Natural killer cell (primary cell): ENCODE data around the gene KARS1. TPM values are rescaled to one million over a fixed set of nuclear protein-coding genes. Genes with fewer than 3 reads are reported as not detected.

Experiments used
- ATAC-seq, 3 donors: fragments of 150-1000 bp in 2 of 3; fragments of 200-7000 bp in 1 of 3; cut with Tn5 transposase; 1 replicate in 1 of 3; 2 replicates in 2 of 3; pipeline ENCODE4 v1.10.0; 2021; ENCODE audit warnings: mild to moderate bottlenecking in 2 of 3, moderate library complexity in 2 of 3
- DNase-seq, 2 donors: peaks; one replicate each; pipeline versions ENCODE4 v3.0.0 to v3.0.0-alpha.2; 2013 to 2021; ENCODE audit warnings: mixed read lengths in 1 of 2
- H3K27ac ChIP-seq: one replicate; pipeline ENCODE4 v1.5.1; 2013; ENCODE audit warnings: mild to moderate bottlenecking, low read length
- H3K27me3 ChIP-seq: one replicate; pipeline ENCODE4 v1.6.1; 2013; ENCODE audit warnings: low read length; ENCODE audit not compliant: control insufficient read depth, insufficient read depth
- H3K36me3 ChIP-seq: one replicate; pipeline ENCODE4 v1.6.1; 2013; ENCODE audit warnings: low read length; ENCODE audit not compliant: control insufficient read depth, insufficient read depth
- H3K4me1 ChIP-seq: one replicate; pipeline ENCODE4 v1.6.1; 2013; ENCODE audit warnings: low read length; ENCODE audit not compliant: control insufficient read depth, insufficient read depth
- H3K4me3 ChIP-seq: one replicate; pipeline ENCODE4 v1.5.1; 2013; ENCODE audit warnings: low read length
- H3K9me3 ChIP-seq: one replicate; pipeline ENCODE4 v1.6.1; 2013; ENCODE audit warnings: low read length; ENCODE audit not compliant: control insufficient read depth, insufficient read depth
- H3K27ac Mint-ChIP-seq, 2 donors: one replicate each; pipeline ENCODE4 v1.8.0; 2022; ENCODE audit warnings: mild to moderate bottlenecking in 2 of 2, mixed read lengths in 2 of 2, moderate library complexity in 1 of 2
- H3K27me3 Mint-ChIP-seq, 2 donors: one replicate each; pipeline ENCODE4 v1.8.0; 2022; ENCODE audit warnings: low read depth in 2 of 2, mixed read lengths in 2 of 2
- H3K36me3 Mint-ChIP-seq: one replicate; pipeline ENCODE4 v1.8.0; 2022; ENCODE audit warnings: mixed read lengths
- H3K4me1 Mint-ChIP-seq, 2 donors: one replicate each; pipeline ENCODE4 v1.8.0; 2022; ENCODE audit warnings: mixed read lengths in 2 of 2
- H3K4me3 Mint-ChIP-seq: one replicate; pipeline ENCODE4 v1.8.0; 2022; ENCODE audit warnings: mild to moderate bottlenecking, moderate library complexity, mixed read lengths
- H3K9me3 Mint-ChIP-seq, 2 donors: one replicate each; pipeline ENCODE4 v1.8.0; 2022; ENCODE audit warnings: mixed read lengths in 2 of 2
- WGBS: methylation state at CpG from one replicate; pipeline ENCODE4 v1.1.7; 2013; ENCODE audit warnings: missing lambda C conversion rate; ENCODE audit not compliant: insufficient coverage; 5-methylcytosine and 5-hydroxymethylcytosine counted together
- intact Hi-C: fragments of 100-400 bp; cut with micrococcal nuclease; formaldehyde crosslinking; loops from one replicate; pipeline ENCODE4 v1.14.2; 2022
- total RNA-seq, 4 donors: library from RNA; stranded (reverse); fragments of 120-200 nt in 1 of 4; gene quantifications; one replicate each; pipeline versions ENCODE4 v1.2.3 to v1.2.4, GENCODE V29; 2013 to 2022
- TF ChIP-seq, protein P1 (sequence below): fragments of 200-600 bp; IDR thresholded peaks from one replicate; pipeline ENCODE4 v1.8.0; 2022; ENCODE audit warnings: antibody characterized with exemption

Gene KARS1
- total RNA-seq, 3 donors from 2014 or later (not counting 1 experiment from before 2014, with no cell fraction given) = 102 to 123 (median 114) TPM

DNA sequence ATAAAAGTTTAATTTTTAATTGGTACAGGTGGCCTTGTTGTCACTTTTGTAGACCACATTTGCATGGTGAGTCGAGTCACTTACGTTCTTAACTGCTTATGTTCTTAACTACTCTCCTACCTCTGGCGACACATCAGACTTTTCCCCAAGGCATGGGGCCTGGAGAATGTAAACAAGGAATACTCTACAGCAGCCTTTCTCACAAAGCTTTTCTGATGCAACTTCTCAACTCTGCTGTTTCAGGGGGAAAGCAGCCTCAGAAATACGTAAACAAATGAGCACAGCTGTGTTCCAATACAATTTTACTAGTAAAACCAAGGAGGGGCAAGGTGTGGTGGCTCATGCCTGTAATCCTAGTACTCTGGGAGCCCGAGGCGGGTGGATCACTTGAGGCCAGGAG, 6.9 kb downstream of the KARS1 start:
- intact Hi-C loops = no loop called here
- H3K36me3 ChIP-seq = peaks cover 68% of the 10 kb centered on the region
- ATAC-seq (no peak), DNase-seq (no peak)
- no peak overlapping the region for H3K4me3 ChIP-seq
- H3K9me3 Mint-ChIP-seq = no peaks in the 10 kb centered on the region
- no peaks in the 10 kb centered on the region for H3K27me3 Mint-ChIP-seq
- peaks cover 16% of the 10 kb centered on the region for H3K36me3 Mint-ChIP-seq
- WGBS = 99% methylated on average over 6 of the region's 6 CpGs
- H3K9me3 ChIP-seq = no peaks in the 10 kb centered on the region
- no peaks in the 10 kb centered on the region for H3K27me3 ChIP-seq
- TF ChIP-seq, protein P1, sequence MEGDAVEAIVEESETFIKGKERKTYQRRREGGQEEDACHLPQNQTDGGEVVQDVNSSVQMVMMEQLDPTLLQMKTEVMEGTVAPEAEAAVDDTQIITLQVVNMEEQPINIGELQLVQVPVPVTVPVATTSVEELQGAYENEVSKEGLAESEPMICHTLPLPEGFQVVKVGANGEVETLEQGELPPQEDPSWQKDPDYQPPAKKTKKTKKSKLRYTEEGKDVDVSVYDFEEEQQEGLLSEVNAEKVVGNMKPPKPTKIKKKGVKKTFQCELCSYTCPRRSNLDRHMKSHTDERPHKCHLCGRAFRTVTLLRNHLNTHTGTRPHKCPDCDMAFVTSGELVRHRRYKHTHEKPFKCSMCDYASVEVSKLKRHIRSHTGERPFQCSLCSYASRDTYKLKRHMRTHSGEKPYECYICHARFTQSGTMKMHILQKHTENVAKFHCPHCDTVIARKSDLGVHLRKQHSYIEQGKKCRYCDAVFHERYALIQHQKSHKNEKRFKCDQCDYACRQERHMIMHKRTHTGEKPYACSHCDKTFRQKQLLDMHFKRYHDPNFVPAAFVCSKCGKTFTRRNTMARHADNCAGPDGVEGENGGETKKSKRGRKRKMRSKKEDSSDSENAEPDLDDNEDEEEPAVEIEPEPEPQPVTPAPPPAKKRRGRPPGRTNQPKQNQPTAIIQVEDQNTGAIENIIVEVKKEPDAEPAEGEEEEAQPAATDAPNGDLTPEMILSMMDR = no peak
- H3K27ac Mint-ChIP-seq = no peak overlapping the region
- peaks cover 20 to 26% of the 10 kb centered on the region in 2 donors for H3K4me1 Mint-ChIP-seq
- no peak overlapping the region for H3K27ac ChIP-seq
- peaks cover 18% of the 10 kb centered on the region for H3K4me1 ChIP-seq
- no peak overlapping the region for H3K4me3 Mint-ChIP-seq

DNA sequence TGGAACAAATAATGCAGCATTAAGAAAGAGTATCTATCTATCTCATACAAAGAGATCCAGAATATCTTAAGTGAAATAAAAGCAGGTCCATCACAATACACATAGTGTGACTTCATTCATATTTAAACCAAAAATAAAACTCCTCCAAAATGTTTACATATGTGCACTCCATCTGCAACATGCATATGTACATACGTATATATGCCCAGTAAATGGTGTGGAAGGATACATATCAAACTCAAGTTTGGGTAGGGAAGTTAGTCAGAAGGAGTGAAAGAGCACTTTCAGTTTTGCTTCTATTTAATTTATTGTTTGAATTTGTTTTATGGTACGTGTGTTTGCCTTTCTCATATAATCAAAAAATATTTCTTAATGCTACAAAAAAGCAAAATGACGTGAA, 12.4 kb downstream of the KARS1 start:
- ATAC-seq = no peak
- Histone ChIP-seq H3K27ac (no peak overlapping the region), H3K36me3 (peaks cover 81% of the 10 kb centered on the region), H3K4me3 (no peak overlapping the region), H3K27me3 (no peaks in the 10 kb centered on the region), H3K9me3 (no peaks in the 10 kb centered on the region), H3K4me1 (peaks cover 2% of the 10 kb centered on the region)
- Mint-ChIP-seq H3K4me3 (no peak overlapping the region), H3K9me3 (no peaks in the 10 kb centered on the region), H3K27ac (no peak overlapping the region), H3K4me1 (peaks cover 0 to 5% of the 10 kb centered on the region in 2 donors), H3K36me3 (peaks cover 31% of the 10 kb centered on the region), H3K27me3 (no peaks in the 10 kb centered on the region)
- no peak for DNase-seq
- TF ChIP-seq, protein P1 = no peak
- WGBS = 100% methylated on average over 1 of the region's 3 CpGs
- intact Hi-C loops = no loop called here

DNA sequence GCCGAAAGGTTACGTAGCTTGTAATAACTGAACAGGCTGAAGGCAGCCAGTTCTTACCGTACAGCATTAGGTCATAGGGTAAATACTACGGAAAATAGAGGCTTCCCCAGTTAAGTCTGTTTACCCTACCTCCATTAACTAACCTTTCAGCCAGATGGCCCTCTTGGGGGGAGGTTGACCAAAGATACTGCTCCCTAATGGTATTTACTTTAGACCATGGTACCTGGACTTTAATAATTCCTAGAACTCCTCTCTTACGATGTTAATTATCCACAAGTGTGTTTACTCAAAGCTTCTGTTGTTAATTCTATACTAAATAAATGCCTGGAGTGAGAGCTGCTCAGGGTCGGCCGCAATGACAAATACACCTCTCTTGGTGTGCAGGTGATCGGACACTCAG, 14.6 kb downstream of the KARS1 start:
- Histone ChIP-seq H3K4me3 (no peak overlapping the region), H3K9me3 (no peaks in the 10 kb centered on the region), H3K4me1 (peaks cover 18% of the 10 kb centered on the region), H3K27ac (no peak overlapping the region), H3K27me3 (no peaks in the 10 kb centered on the region), H3K36me3 (peaks cover 86% of the 10 kb centered on the region)
- TF ChIP-seq, protein P1 = no peak
- no peak for ATAC-seq
- intact Hi-C loops = no loop called here
- peaks cover 39% of the 10 kb centered on the region for H3K36me3 Mint-ChIP-seq
- no peak overlapping the region for H3K4me3 Mint-ChIP-seq
- H3K27ac Mint-ChIP-seq = no peak overlapping the region
- 99% methylated on average over 7 of the region's 8 CpGs for WGBS
- no peaks in the 10 kb centered on the region for H3K27me3 Mint-ChIP-seq
- H3K9me3 Mint-ChIP-seq = no peaks in the 10 kb centered on the region
- peaks cover 12 to 14% of the 10 kb centered on the region in 2 donors for H3K4me1 Mint-ChIP-seq
- no peak for DNase-seq

DNA sequence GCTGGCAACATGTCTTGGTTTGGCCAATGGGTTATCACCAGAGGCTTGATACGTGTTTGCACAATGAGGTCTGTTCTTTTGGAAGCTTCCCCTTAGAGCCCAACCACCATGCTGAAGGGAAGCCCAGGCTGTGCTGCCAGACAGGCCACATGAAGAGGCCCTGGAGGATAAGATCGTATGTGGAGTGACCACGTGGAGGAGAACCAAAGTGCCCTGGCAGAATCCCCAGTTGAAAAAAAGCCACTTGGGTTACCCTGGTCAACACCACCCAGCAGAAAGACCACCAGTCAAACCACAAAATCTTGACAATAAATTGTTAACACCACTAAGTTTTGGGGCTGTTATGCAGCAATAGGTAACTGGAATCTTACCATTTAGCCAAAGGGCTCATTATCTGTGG, 17.4 kb downstream of the KARS1 start:
- H3K9me3 ChIP-seq = no peaks in the 10 kb centered on the region
- ATAC-seq (no peak), DNase-seq (no peak)
- H3K36me3 ChIP-seq = peaks cover 82% of the 10 kb centered on the region
- TF ChIP-seq, protein P1 = no peak
- intact Hi-C loops = no loop called here
- peaks cover 23% of the 10 kb centered on the region for H3K4me1 ChIP-seq
- no peak overlapping the region for H3K27ac ChIP-seq
- peaks cover 27% of the 10 kb centered on the region for H3K36me3 Mint-ChIP-seq
- no peaks in the 10 kb centered on the region for H3K27me3 Mint-ChIP-seq
- H3K4me3 ChIP-seq = no peak overlapping the region
- no peaks in the 10 kb centered on the region for H3K9me3 Mint-ChIP-seq
- no peak overlapping the region for H3K4me3 Mint-ChIP-seq
- 50% methylated on average over 3 of the region's 3 CpGs for WGBS
- no peaks in the 10 kb centered on the region for H3K27me3 ChIP-seq
- H3K27ac Mint-ChIP-seq = no peak overlapping the region
- peaks cover 23 to 27% of the 10 kb centered on the region in 2 donors for H3K4me1 Mint-ChIP-seq
